SK-N-SH (cell line): Measurements from ENCODE around the gene ALDH9A1. TPM values are rescaled to one million over a fixed set of nuclear protein-coding genes. Genes with fewer than 3 reads are reported as not detected.

Experiments used
- CTCF ChIA-PET: fragments of 300-600, 350-600 bp; formaldehyde crosslinking; extraction: SDS; loops from one replicate; lab custom pipeline; 2021; lab: Yijun Ruan, JAX
- POLR2A ChIA-PET: fragments of 350-600 bp; sonication (Branson Sonifier 250); formaldehyde crosslinking; extraction: SDS; loops from one replicate; lab custom pipeline; 2020; ENCODE audit warnings: antibody characterized with exemption, inconsistent platforms; lab: Yijun Ruan, JAX
- DNase-seq: peaks from one replicate; pipeline ENCODE4 v3.0.0; 2012
- H2AFZ ChIP-seq: fragments of 200-600 bp; sonication (generic); 2 replicates; pipeline ENCODE4 v1.8.1; 2016; ENCODE audit warnings: antibody characterized with exemption, mild to moderate bottlenecking, low read depth
- H3F3A ChIP-seq: fragments of 200-600 bp; sonication (generic); replicated peaks from 2 replicates; pipeline ENCODE3; 2016; ENCODE audit warnings: antibody characterized with exemption, mild to moderate bottlenecking; ENCODE audit not compliant: insufficient read depth
- H3K27ac ChIP-seq, 2 experiments: fragments of 200-500 bp in 1 of 2; fragments of 200-600 bp in 1 of 2; sonication (Bioruptor generic) in 1 of 2; sonication (generic), shearing (Covaris generic) in 1 of 2; 2 replicates each; pipeline versions ENCODE4 v1.5.1 to v1.6.1; 2014 to 2016; ENCODE audit warnings: low read depth in 2 of 2, inconsistent platforms in 1 of 2, low read length in 1 of 2, mild to moderate bottlenecking in 1 of 2, mixed read lengths in 1 of 2
- H3K27me3 ChIP-seq: fragments of 200-600 bp; sonication (generic), shearing (Covaris generic); 2 replicates; pipeline ENCODE4 v1.6.1; 2016; ENCODE audit warnings: mixed run types; ENCODE audit not compliant: insufficient read depth
- H3K36me3 ChIP-seq, 2 experiments: fragments of 200-500 bp in 1 of 2; fragments of 200-600 bp in 1 of 2; sonication (Bioruptor generic) in 1 of 2; sonication (generic) in 1 of 2; replicated peaks in 1 of 2; 2 replicates each; pipeline versions ENCODE3 to v1.5.1; 2014 to 2016; ENCODE audit warnings: low read length in 1 of 2, mild to moderate bottlenecking in 1 of 2; ENCODE audit not compliant: insufficient read depth in 2 of 2, control insufficient read depth in 1 of 2
- H3K4me1 ChIP-seq, 2 experiments: fragments of 200-500 bp in 1 of 2; fragments of 200-600 bp in 1 of 2; sonication (Bioruptor generic) in 1 of 2; sonication (generic), shearing (Covaris generic) in 1 of 2; 2 replicates each; pipeline versions ENCODE4 v1.5.1 to v1.6.1; 2014 to 2016; ENCODE audit warnings: low read depth in 1 of 2, low read length in 1 of 2, mixed run types in 1 of 2; ENCODE audit not compliant: insufficient read depth in 2 of 2, control insufficient read depth in 1 of 2
- H3K4me2 ChIP-seq: fragments of 200-600 bp; sonication (generic), shearing (Covaris generic); 2 replicates; pipeline ENCODE4 v1.6.1; 2017; ENCODE audit warnings: mixed run types
- H3K4me3 ChIP-seq, 2 experiments: fragments of 200-500 bp in 1 of 2; fragments of 200-600 bp in 1 of 2; sonication (Bioruptor generic) in 1 of 2; sonication (generic), shearing (Covaris generic) in 1 of 2; 2 replicates each; pipeline versions ENCODE4 v1.5.1 to v1.8.1; 2014 to 2016; ENCODE audit warnings: low read depth in 2 of 2, inconsistent platforms in 1 of 2, low read length in 1 of 2, mild to moderate bottlenecking in 1 of 2, mixed read lengths in 1 of 2, moderate library complexity in 1 of 2
- H3K79me2 ChIP-seq: fragments of 200-600 bp; sonication (generic); 2 replicates; pipeline ENCODE4 v1.8.1; 2017; ENCODE audit warnings: mild to moderate bottlenecking; ENCODE audit not compliant: insufficient read depth
- H3K9ac ChIP-seq: fragments of 200-600 bp; sonication (generic); 2 replicates; pipeline ENCODE4 v1.6.1; 2017; ENCODE audit warnings: mixed run types
- H3K9me2 ChIP-seq: fragments of 200-600 bp; sonication (generic); 2 replicates; pipeline ENCODE4 v1.6.1; 2017; ENCODE audit warnings: mixed run types
- H3K9me3 ChIP-seq: fragments of 200-600 bp; sonication (generic); 2 replicates; pipeline ENCODE4 v1.6.1; 2017; ENCODE audit warnings: mixed run types, mild to moderate bottlenecking, moderate library complexity
- H4K20me1 ChIP-seq: fragments of 200-600 bp; sonication (generic); 2 replicates; pipeline ENCODE4 v1.6.1; 2017; ENCODE audit warnings: mild to moderate bottlenecking, mixed run types; ENCODE audit not compliant: insufficient read depth
- ELF1 ChIP-seq: IDR thresholded peaks from 2 replicates; pipeline ENCODE4 v1.4.0; 2012
- FOXM1 ChIP-seq: IDR thresholded peaks from 2 replicates; pipeline ENCODE4 v1.4.0; 2012; ENCODE audit warnings: low read depth, mild to moderate bottlenecking
- GABPA ChIP-seq: IDR thresholded peaks from 2 replicates; pipeline ENCODE4 v1.4.0; 2012; ENCODE audit warnings: low read depth, mild to moderate bottlenecking
- NRF1 ChIP-seq: IDR thresholded peaks from 2 replicates; pipeline ENCODE4 v1.6.1; 2012; ENCODE audit warnings: low read depth, mild to moderate bottlenecking, low read length
- RCOR1 ChIP-seq: fragments of 150-350 bp; IDR thresholded peaks from 2 replicates; pipeline ENCODE4 v1.6.1; 2017; ENCODE audit warnings: antibody characterized with exemption, low read length
- RFX5 ChIP-seq: IDR thresholded peaks from 2 replicates; pipeline ENCODE4 v1.6.1; 2012; ENCODE audit warnings: mild to moderate bottlenecking, improper control_type of control experiment, low read length
- RXRA ChIP-seq: IDR thresholded peaks from 2 replicates; pipeline ENCODE4 v1.4.0; 2012; ENCODE audit warnings: low read depth, mild to moderate bottlenecking, borderline replicate concordance
- TAF1 ChIP-seq: IDR thresholded peaks from 2 replicates; pipeline ENCODE4 v1.6.1; 2012; ENCODE audit warnings: low read depth, mild to moderate bottlenecking, low read length, moderate library complexity, borderline replicate concordance
- TCF12 ChIP-seq: IDR thresholded peaks from 2 replicates; pipeline ENCODE4 v1.4.0; 2012
- TEAD4 ChIP-seq: IDR thresholded peaks from 2 replicates; pipeline ENCODE4 v1.4.0; 2012; ENCODE audit warnings: mild to moderate bottlenecking, borderline replicate concordance; ENCODE audit not compliant: insufficient read depth
- USF2 ChIP-seq: fragments of 150-350 bp; IDR thresholded peaks from 2 replicates; pipeline ENCODE4 v1.6.1; 2017; ENCODE audit warnings: antibody characterized with exemption, low read length, low read depth, borderline replicate concordance
- ZBTB33 ChIP-seq: IDR thresholded peaks from 2 replicates; pipeline ENCODE4 v1.4.0; 2012; ENCODE audit warnings: low read depth, borderline replicate concordance
- WGBS: methylation state at CpG from one replicate; pipeline ENCODE4 v1.1.6; 2017; ENCODE audit warnings: low lambda C conversion rate; 5-methylcytosine and 5-hydroxymethylcytosine counted together
- polyA plus RNA-seq, 3 experiments: library from polyadenylated mRNA; depleted of rRNA; stranded (reverse); fragments of >200 nt; gene quantifications; 2 replicates each; pipeline ENCODE4 v1.2.3, GENCODE V29; 2012
- TF ChIP-seq, protein P1 (sequence below): fragments of 150-350 bp; IDR thresholded peaks from 2 replicates; pipeline ENCODE4 v1.6.1; 2016; ENCODE audit warnings: mild to moderate bottlenecking, low read depth, low read length
- TF ChIP-seq, protein P2 (sequence below): fragments of 200-600 bp; sonication (generic); IDR thresholded peaks from 2 replicates; pipeline ENCODE4 v1.6.1; 2017; ENCODE audit warnings: antibody characterized with exemption, mild to moderate bottlenecking, moderate library complexity

The ALDH9A1 gene
- polyA plus RNA-seq, 1 of the 3 experiments (the other 2 are of a cell fraction) = 31.3 TPM

GRCh38 chr1:165645654-165646366 lies 52.6 kb downstream of the ALDH9A1 start:
- Histone ChIP-seq H3K9me2 (no peaks in the 10 kb centered on the region), H3K27me3 (no peaks in the 10 kb centered on the region), H3K27ac (no peak overlapping the region), H3K9me3 (no peaks in the 10 kb centered on the region), H3K36me3 (peaks cover 7 to 11% of the 10 kb centered on the region in 2 experiments), H3F3A (no peaks in the 10 kb centered on the region), H4K20me1 (peaks cover 29% of the 10 kb centered on the region), H3K79me2 (peaks cover 49% of the 10 kb centered on the region), H3K9ac (no peak overlapping the region), H3K4me3 (no peak overlapping the region), H2AFZ (no peak overlapping the region), H3K4me2 (no peak overlapping the region), H3K4me1 (peaks cover 6 to 15% of the 10 kb centered on the region in 2 experiments; a peak in 2 of 4 replicates)
- DNase-seq = no peak
- ChIA-PET POLR2A (no interaction called here), CTCF (interaction anchor here (0.7 to 1.8 kb wide), 5 partner anchors 11 to 278 kb away, joined by 3 to 5 read pairs (median 3); no protein-coding TSS in a partner anchor)
- no peak for TF ChIP-seq NRF1
- TF ChIP-seq FOXM1 = no peak
- TF ChIP-seq RCOR1 = no peak
- no peak for TF ChIP-seq TCF12
- TF ChIP-seq RFX5 = no peak
- TF ChIP-seq, protein P1, sequence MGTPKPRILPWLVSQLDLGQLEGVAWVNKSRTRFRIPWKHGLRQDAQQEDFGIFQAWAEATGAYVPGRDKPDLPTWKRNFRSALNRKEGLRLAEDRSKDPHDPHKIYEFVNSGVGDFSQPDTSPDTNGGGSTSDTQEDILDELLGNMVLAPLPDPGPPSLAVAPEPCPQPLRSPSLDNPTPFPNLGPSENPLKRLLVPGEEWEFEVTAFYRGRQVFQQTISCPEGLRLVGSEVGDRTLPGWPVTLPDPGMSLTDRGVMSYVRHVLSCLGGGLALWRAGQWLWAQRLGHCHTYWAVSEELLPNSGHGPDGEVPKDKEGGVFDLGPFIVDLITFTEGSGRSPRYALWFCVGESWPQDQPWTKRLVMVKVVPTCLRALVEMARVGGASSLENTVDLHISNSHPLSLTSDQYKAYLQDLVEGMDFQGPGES = no peak
- no peak for TF ChIP-seq ELF1
- no peak for TF ChIP-seq ZBTB33
- no peak for TF ChIP-seq RXRA
- TF ChIP-seq, protein P2, sequence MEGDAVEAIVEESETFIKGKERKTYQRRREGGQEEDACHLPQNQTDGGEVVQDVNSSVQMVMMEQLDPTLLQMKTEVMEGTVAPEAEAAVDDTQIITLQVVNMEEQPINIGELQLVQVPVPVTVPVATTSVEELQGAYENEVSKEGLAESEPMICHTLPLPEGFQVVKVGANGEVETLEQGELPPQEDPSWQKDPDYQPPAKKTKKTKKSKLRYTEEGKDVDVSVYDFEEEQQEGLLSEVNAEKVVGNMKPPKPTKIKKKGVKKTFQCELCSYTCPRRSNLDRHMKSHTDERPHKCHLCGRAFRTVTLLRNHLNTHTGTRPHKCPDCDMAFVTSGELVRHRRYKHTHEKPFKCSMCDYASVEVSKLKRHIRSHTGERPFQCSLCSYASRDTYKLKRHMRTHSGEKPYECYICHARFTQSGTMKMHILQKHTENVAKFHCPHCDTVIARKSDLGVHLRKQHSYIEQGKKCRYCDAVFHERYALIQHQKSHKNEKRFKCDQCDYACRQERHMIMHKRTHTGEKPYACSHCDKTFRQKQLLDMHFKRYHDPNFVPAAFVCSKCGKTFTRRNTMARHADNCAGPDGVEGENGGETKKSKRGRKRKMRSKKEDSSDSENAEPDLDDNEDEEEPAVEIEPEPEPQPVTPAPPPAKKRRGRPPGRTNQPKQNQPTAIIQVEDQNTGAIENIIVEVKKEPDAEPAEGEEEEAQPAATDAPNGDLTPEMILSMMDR = no peak
- TF ChIP-seq TAF1 = no peak
- no peak for TF ChIP-seq TEAD4
- no peak for TF ChIP-seq GABPA
- no peak for TF ChIP-seq USF2
- WGBS = 77% methylated on average over 7 of the region's 8 CpGs
